Cardiac fibroblast (primary cell): ENCODE measurements around the gene MFAP5.
"Not testable (repeated sequence)": the region's sequence is repeated elsewhere in the genome, so short reads cannot be mapped to it uniquely, and the experiment has no call there.

Experiments used
- DNase-seq, 2 donors: peaks; one replicate each; pipeline versions ENCODE4 v3.0.0 to v3.0.0-alpha.2; 2010; ENCODE audit warnings: low read depth in 2 of 2
- H3K4me3 ChIP-seq, 2 donors: replicated peaks in 1 of 2; 1 replicate in 1 of 2; 2 replicates in 1 of 2; pipeline ENCODE4 v1.5.1; 2011; ENCODE audit warnings: low read depth in 2 of 2, low read length in 2 of 2, mild to moderate bottlenecking in 2 of 2, moderate library complexity in 1 of 2
- CTCF ChIP-seq: IDR thresholded peaks from one replicate; pipeline ENCODE4 v1.5.1; 2011; ENCODE audit warnings: low read depth, mild to moderate bottlenecking, low read length, inconsistent platforms

The MFAP5 gene

GRCh38 chr12:8622646-8623045 lies 40.0 kb downstream of the MFAP5 start:
- H3K4me3 ChIP-seq = no peak overlapping the region
- TF ChIP-seq CTCF = no peak
- DNase-seq = no peak

DNA sequence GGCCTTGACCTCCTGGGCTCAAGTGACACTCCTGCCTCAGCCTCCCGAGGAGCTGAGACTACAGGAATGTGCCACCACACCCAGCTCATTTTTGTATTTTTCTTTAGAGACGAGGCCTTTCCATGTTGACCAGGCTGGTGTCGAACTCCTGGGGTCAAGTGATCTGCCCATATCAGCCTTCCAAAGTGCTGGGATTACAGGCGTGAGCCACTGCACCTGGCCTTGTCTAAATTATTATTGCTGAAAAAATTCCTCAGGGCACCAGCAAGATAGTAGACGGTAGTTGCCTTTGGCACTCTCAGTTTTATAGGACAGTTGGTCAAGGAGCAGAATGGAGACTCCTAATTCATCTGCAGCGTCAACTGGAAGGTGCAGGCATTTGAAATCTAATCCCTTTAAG lies 47.4 kb downstream of the MFAP5 start:
- no peak overlapping the region for H3K4me3 ChIP-seq
- no peak for TF ChIP-seq CTCF
- DNase-seq = no peak

DNA sequence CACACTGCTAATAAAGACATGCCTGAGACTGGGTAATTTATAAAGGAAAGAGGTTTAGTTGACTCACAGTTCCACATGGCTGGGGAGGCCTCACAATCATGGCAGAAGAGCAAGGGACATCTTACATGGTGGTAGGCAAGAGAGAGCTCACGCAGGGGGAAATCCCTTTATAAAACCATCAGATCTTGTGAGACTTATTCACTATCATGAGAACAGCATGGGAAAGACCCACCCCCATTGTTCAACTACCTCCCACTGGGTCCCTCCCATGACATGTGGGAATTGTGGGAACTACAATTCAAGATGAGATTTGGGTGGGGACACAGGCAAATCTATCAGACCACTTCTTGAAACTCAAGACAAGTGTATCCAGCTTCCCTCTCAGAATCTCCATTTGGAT lies 48.7 kb downstream of the MFAP5 start:
- H3K4me3 ChIP-seq, DNase-seq: not testable (repeated sequence)

GRCh38 chr12:8612629-8613028 lies 50.0 kb downstream of the MFAP5 start, which contains the start of gene AICDA:
Gene AICDA, minus strand, starts transcription at chr12:8612859. Its CDS starts 92 bp downstream, at chr12:8612767.
- no peak for TF ChIP-seq CTCF
- no peak for DNase-seq
- no peak within 1 kb of the TSS for H3K4me3 ChIP-seq

DNA sequence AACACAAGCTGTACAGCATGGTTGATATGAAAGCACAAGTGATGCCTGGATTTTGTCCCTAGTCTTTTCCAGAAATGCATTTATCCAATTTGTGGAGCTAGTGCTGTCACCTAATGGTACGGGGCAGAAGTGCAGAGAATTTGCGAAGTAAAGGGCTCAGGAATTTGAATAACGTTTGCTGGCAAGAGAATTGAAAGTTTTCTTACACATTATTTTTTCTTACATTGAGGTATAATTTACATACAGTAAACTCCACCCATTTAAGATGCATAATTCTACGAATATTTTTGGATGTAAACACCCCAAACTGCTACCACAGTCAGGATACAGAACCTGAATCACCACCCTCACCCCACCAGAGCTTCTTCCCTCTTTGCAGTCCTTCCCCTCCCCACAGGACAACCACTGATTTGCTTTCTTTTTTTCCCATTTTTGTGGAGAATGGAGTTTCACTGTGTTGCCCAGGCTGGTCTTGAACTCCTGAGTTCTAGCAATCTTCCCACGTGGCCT lies 53.5 kb downstream of the MFAP5 start:
- peak; percentile 89 for TF ChIP-seq CTCF
- peak; percentile 72 to 77 for DNase-seq
- no peak overlapping the region for H3K4me3 ChIP-seq

DNA sequence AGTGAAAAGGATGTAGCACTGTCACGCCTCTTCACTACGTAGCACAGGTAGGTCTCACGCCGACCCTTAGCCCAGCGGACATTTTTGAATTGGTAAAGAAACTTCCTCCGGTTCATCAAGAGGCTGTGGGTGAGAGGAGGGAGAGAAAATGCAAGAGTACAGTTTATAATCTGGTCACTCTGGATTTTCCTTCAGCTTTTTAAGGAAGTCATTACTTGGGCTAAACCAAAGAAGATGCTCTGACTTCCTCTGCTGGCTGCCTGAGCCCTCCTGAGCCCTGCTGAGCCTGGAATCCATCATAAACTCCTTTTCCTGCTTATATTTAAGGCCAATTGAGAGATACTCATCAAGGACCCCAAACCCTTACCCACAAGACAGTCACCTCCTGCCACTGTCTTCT lies 55.7 kb downstream of the MFAP5 start:
- TF ChIP-seq CTCF = no peak
- DNase-seq = no peak

DNA sequence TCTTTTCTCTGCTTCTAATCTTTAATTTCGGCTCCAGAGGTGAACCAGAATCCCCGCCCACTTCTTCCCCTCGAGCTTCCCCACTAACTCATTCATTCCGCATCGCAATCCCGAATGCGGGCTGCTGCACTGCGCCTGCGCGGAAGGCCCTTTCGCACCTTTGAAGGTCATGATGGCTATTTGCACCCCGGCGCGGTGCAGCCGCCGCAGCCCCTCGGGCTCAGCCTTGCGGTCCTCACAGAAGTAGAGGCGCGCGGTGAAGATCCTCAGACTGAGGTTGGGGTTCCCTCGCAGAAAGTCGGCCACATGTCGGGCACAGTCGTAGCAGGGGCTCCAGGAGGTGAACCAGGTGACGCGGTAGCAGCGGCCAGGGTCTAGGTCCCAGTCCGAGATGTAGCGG lies 57.6 kb downstream of the MFAP5 start:
- H3K4me3 ChIP-seq = no peak overlapping the region
- DNase-seq = no peak
- no peak for TF ChIP-seq CTCF

More for the DNA sequence above, 55.7 kb downstream of the MFAP5 start:
- no peak overlapping the region for H3K4me3 ChIP-seq
